PC-9 (cell line): Measurements from ENCODE around the gene WIPF1.

Experiments
- CTCF ChIP-seq: fragments of 200-600 bp; sonication (generic); conservative IDR thresholded peaks from 2 replicates; pipeline ENCODE4 v1.6.1; 2017; ENCODE audit warnings: mixed run types, antibody characterized with exemption, mild to moderate bottlenecking, moderate library complexity
- EZH2 ChIP-seq: fragments of 200-600 bp; sonication (generic); IDR thresholded peaks from 2 replicates; pipeline ENCODE4 v1.8.0; 2017; ENCODE audit warnings: antibody characterized with exemption, low read depth

GRCh38 chr2:174635776-174636404 lies 38.3 kb upstream of the WIPF1 start:
- TF ChIP-seq EZH2 (no peak), CTCF (no peak)
